AG04449 (cell line): ENCODE results near the gene ZC2HC1B.

ENCODE experiments used
- CTCF ChIA-PET: fragments of 350-600 bp; formaldehyde crosslinking; extraction: SDS; loops from one replicate; lab custom pipeline; 2021; ENCODE audit warnings: antibody characterized with exemption; lab: Yijun Ruan, JAX
- POLR2A ChIA-PET: fragments of 400-600, 350-600 bp; formaldehyde crosslinking; extraction: SDS; loops from one replicate; lab custom pipeline; 2020; ENCODE audit warnings: antibody characterized with exemption, inconsistent platforms; lab: Yijun Ruan, JAX
- DNase-seq: peaks from one replicate; pipeline ENCODE4 v3.0.0-alpha.2; 2010; ENCODE audit warnings: low read depth, low spot score
- H3K4me3 ChIP-seq: 2 replicates; pipeline ENCODE4 v1.5.1; 2011; ENCODE audit warnings: low read depth, mild to moderate bottlenecking, control low read depth, low read length
- CTCF ChIP-seq: IDR thresholded peaks from one replicate; pipeline ENCODE4 v1.5.1; 2011; ENCODE audit warnings: mild to moderate bottlenecking, moderate library complexity, low read length, control low read depth, inconsistent platforms; ENCODE audit not compliant: insufficient read depth; ENCODE audit errors: missing control alignments

The ZC2HC1B gene

GRCh38 chr6:143953922-143954321 lies 89.6 kb downstream of the ZC2HC1B start:
- CTCF ChIA-PET: interaction anchor here (1.0 to 1.8 kb wide), 3 partner anchors 10 to 14 kb away, joined by 3 to 6 read pairs (median 5); no protein-coding TSS in a partner anchor
- TF ChIP-seq CTCF: no peak
- H3K4me3 ChIP-seq: no peak overlapping the region
- POLR2A ChIA-PET: no interaction called here
- DNase-seq: no peak

- DNase-seq: no peak
- TF ChIP-seq CTCF: no peak
- no peak overlapping the region for H3K4me3 ChIP-seq
- CTCF ChIA-PET: interaction anchor here (0.6 to 1.3 kb wide), 3 partner anchors 11 to 17 kb away, joined by 3 read pairs; no protein-coding TSS in a partner anchor
- POLR2A ChIA-PET: no interaction called here
These were observed 91.7 kb downstream of the ZC2HC1B start for GRCh38 chr6:143955971-143956370.

- DNase-seq: no peak
- no peak overlapping the region for H3K4me3 ChIP-seq
- no peak for TF ChIP-seq CTCF
- ChIA-PET CTCF (interaction anchor here (1.2 to 1.6 kb wide), 2 partner anchors 18 to 56 kb away, joined by 3 to 8 read pairs; no protein-coding TSS in a partner anchor), POLR2A (interaction anchor here (0.7 kb wide), 1 partner anchor 65 kb away, joined by 3 read pairs; no protein-coding TSS in a partner anchor)
These were observed 93.5 kb downstream of the ZC2HC1B start for GRCh38 chr6:143957679-143958274.

GRCh38 chr6:143958839-143959399 lies 94.6 kb downstream of the ZC2HC1B start:
- no peak for TF ChIP-seq CTCF
- ChIA-PET POLR2A (no interaction called here), CTCF (interaction anchor here (0.9 to 1.6 kb wide), 3 partner anchors 16 to 55 kb away, joined by 3 to 8 read pairs (median 3); no protein-coding TSS in a partner anchor)
- no peak for DNase-seq
- H3K4me3 ChIP-seq: no peak overlapping the region

- H3K4me3 ChIP-seq: no peak overlapping the region
- ChIA-PET CTCF (interaction anchor here (1.0 kb wide), 1 partner anchor 18 kb away, joined by 6 read pairs; no protein-coding TSS in a partner anchor), POLR2A (no interaction called here)
- no peak for TF ChIP-seq CTCF
- no peak for DNase-seq
These were observed 95.7 kb downstream of the ZC2HC1B start for GRCh38 chr6:143959927-143960326.

GRCh38 chr6:143961066-143961465 lies 96.8 kb downstream of the ZC2HC1B start:
- no peak overlapping the region for H3K4me3 ChIP-seq
- CTCF ChIA-PET: interaction anchor here (2.9 to 3.0 kb wide), 2 partner anchors 11 to 385 kb away, joined by 9 to 15 read pairs; no protein-coding TSS in a partner anchor

More at GRCh38 chr6:143961066-143961465, 96.8 kb downstream of the ZC2HC1B start:
- TF ChIP-seq CTCF: no peak
- POLR2A ChIA-PET: no interaction called here
- DNase-seq: no peak
